K562 (cell line): ENCODE measurements around the gene FNBP1. TPM values are rescaled to one million over a fixed set of nuclear protein-coding genes. Genes with fewer than 3 reads are reported as not detected.

Source experiments
- ARID2 ChIP-seq: fragments of 450-650 bp; IDR thresholded peaks from 2 replicates; pipeline ENCODE4 v1.6.1; 2017; ENCODE audit warnings: antibody characterized with exemption, mild to moderate bottlenecking
- CCNT2 ChIP-seq: IDR thresholded peaks from 2 replicates; pipeline ENCODE4 v1.6.1; 2011; ENCODE audit warnings: borderline replicate concordance, low read depth, mild to moderate bottlenecking, moderate library complexity, mixed read lengths, low read length; ENCODE audit not compliant: insufficient read length; ENCODE audit errors: extremely low read depth
- CEBPG ChIP-seq, 3 experiments: fragments of 200-800 bp in 1 of 3; sonication (Bioruptor generic) in 1 of 3; sonication (generic) in 1 of 3; formaldehyde crosslinking in 1 of 3; IDR thresholded peaks in 2 of 3; conservative IDR thresholded peaks in 1 of 3; 2 replicates each; pipeline versions ENCODE4 v1.6.1 to v1.8.0; 2016 to 2022; ENCODE audit warnings: missing compliant biosample characterization in 2 of 3, missing genetic modification characterization in 2 of 3, mild to moderate bottlenecking in 1 of 3, missing genetic modification reagents in 1 of 3
- CHD2 ChIP-seq: IDR thresholded peaks from 2 replicates; pipeline ENCODE4 v1.6.1; 2011; ENCODE audit warnings: low read depth, low read length
- HIVEP1 ChIP-seq: fragments of 250-450 bp; sonication (Bioruptor Pico); IDR thresholded peaks from 2 replicates; pipeline ENCODE4 v1.4.0; 2020; ENCODE audit warnings: mild to moderate bottlenecking
- MTA1 ChIP-seq: fragments of 450-650 bp; IDR thresholded peaks from 2 replicates; pipeline ENCODE4 v1.6.1; 2017; ENCODE audit warnings: borderline replicate concordance
- MXI1 ChIP-seq: IDR thresholded peaks from 2 replicates; pipeline ENCODE4 v1.6.1; 2011; ENCODE audit warnings: low read depth, mild to moderate bottlenecking, improper control_type of control experiment, low read length
- NFIC ChIP-seq: fragments of 450-650 bp; IDR thresholded peaks from 2 replicates; pipeline ENCODE4 v1.6.1; 2017; ENCODE audit warnings: mild to moderate bottlenecking, inconsistent platforms
- NFXL1 ChIP-seq: fragments of 450-650 bp; formaldehyde crosslinking; IDR thresholded peaks from 2 replicates; pipeline ENCODE4 v1.4.0; 2021; ENCODE audit warnings: mild to moderate bottlenecking
- RBM39 ChIP-seq: fragments of 200-400 bp; formaldehyde crosslinking; optimal IDR thresholded peaks from 2 replicates; pipeline ENCODE3; 2018; ENCODE audit warnings: low read depth, low read length
- RCOR1 ChIP-seq, 2 experiments: IDR thresholded peaks; 2 replicates each; pipeline ENCODE4 v1.6.1; 2012; ENCODE audit warnings: low read depth in 2 of 2, low read length in 2 of 2, borderline replicate concordance in 1 of 2, improper control_type of control experiment in 1 of 2
- SMC3 ChIP-seq: conservative IDR thresholded peaks from 2 replicates; pipeline ENCODE4 v1.6.1; 2011; ENCODE audit warnings: low read depth, low read length, improper control_type of control experiment; ENCODE audit not compliant: insufficient read depth
- SP2 ChIP-seq: IDR thresholded peaks from 2 replicates; pipeline ENCODE4 v1.6.1; 2011; ENCODE audit warnings: mild to moderate bottlenecking, low read depth, low read length, moderate library complexity; ENCODE audit not compliant: poor library complexity, severe bottlenecking; ENCODE audit errors: extremely low read depth
- TCF7L2 ChIP-seq: fragments of 150-350 bp; IDR thresholded peaks from 2 replicates; pipeline ENCODE4 v1.6.1; 2016; ENCODE audit warnings: low read depth, mild to moderate bottlenecking, low read length, moderate library complexity
- TGIF2 ChIP-seq: sonication (generic); formaldehyde crosslinking; IDR thresholded peaks from 2 replicates; pipeline ENCODE4 v1.8.1; 2022; ENCODE audit warnings: mild to moderate bottlenecking, missing genetic modification reagents, moderate library complexity
- ZC3H4 ChIP-seq: sonication (generic); formaldehyde crosslinking; IDR thresholded peaks from 2 replicates; pipeline ENCODE4 v1.9.0; 2021; ENCODE audit warnings: missing genetic modification reagents, borderline replicate concordance
- ZC3H8 ChIP-seq: fragments of 450-650 bp; IDR thresholded peaks from 2 replicates; pipeline ENCODE4 v1.6.1; 2017
- ZNF121 ChIP-seq: sonication (generic); formaldehyde crosslinking; conservative IDR thresholded peaks from 2 replicates; pipeline ENCODE4 v1.8.0; 2022; ENCODE audit warnings: missing genetic modification reagents
- ZNF232 ChIP-seq: sonication (generic); formaldehyde crosslinking; IDR thresholded peaks from 2 replicates; pipeline ENCODE4 v1.8.0; 2022; ENCODE audit warnings: mild to moderate bottlenecking, missing genetic modification reagents
- ZNF3 ChIP-seq: fragments of 250-450 bp; sonication (Bioruptor Pico); IDR thresholded peaks from 2 replicates; pipeline ENCODE4 v1.5.0; 2021; ENCODE audit warnings: mild to moderate bottlenecking, moderate library complexity
- ZNF644 ChIP-seq: fragments of 200-800 bp; sonication (Bioruptor generic); IDR thresholded peaks from 2 replicates; pipeline ENCODE4 v1.6.1; 2016; ENCODE audit warnings: low read depth, missing genetic modification characterization, missing compliant biosample characterization
- polyA plus RNA-seq, 8 experiments: library from polyadenylated mRNA; depleted of rRNA in 4 of 8; stranded (reverse) in 5 of 8; unstranded in 3 of 8; fragments of >200 nt; fragmentation: Nextera tagmentation in 2 of 8; fragmentation: Illumina TruSeq in 1 of 8; extraction: Ambion mirVana in 2 of 8; extraction: Trizol in 1 of 8; gene quantifications; 2 replicates each; pipeline versions ENCODE4 v1.2.1 to v1.2.3, GENCODE V29; 2011 to 2014; ENCODE audit warnings: inconsistent platforms in 1 of 8, missing spikeins in 1 of 8
- total RNA-seq, 7 experiments: library from RNA; depleted of rRNA in 6 of 7; stranded (reverse); fragments of >200 nt in 6 of 7; fragmentation: Illumina TruSeq in 2 of 7; extraction: Trizol in 2 of 7; gene quantifications; 2 replicates each; pipeline versions ENCODE4 v1.2.1 to v1.2.3, GENCODE V29; 2011 to 2021; ENCODE audit warnings: low replicate concordance in 1 of 7
- TF ChIP-seq, protein P1 (sequence below), 3 experiments: IDR thresholded peaks in 2 of 3; conservative IDR thresholded peaks in 1 of 3; 2 replicates each; pipeline ENCODE4 v1.5.1; 2011 to 2012; ENCODE audit warnings: low read length in 3 of 3, mild to moderate bottlenecking in 3 of 3, control low read depth in 2 of 3, improper control_type of control experiment in 1 of 3, inconsistent platforms in 1 of 3, low read depth in 1 of 3, mixed read lengths in 1 of 3, moderate library complexity in 1 of 3; ENCODE audit not compliant: insufficient read depth in 2 of 3
- TF ChIP-seq, protein P2 (sequence below): sonication (generic); formaldehyde crosslinking; IDR thresholded peaks from 2 replicates; pipeline ENCODE4 v1.8.1; 2022; ENCODE audit warnings: missing genetic modification reagents
- TF ChIP-seq, protein P3 (sequence below): fragments of 450-650 bp; formaldehyde crosslinking; IDR thresholded peaks from 2 replicates; pipeline ENCODE4 v1.4.0; 2020; ENCODE audit warnings: mild to moderate bottlenecking, moderate library complexity

FNBP1 gene
- total and polyA plus RNA-seq, 9 of the 15 experiments (the other 6 are each of a cell fraction or from before 2014, with no cell fraction given): 1.8 to 14.9 (median 7.6) TPM

DNA sequence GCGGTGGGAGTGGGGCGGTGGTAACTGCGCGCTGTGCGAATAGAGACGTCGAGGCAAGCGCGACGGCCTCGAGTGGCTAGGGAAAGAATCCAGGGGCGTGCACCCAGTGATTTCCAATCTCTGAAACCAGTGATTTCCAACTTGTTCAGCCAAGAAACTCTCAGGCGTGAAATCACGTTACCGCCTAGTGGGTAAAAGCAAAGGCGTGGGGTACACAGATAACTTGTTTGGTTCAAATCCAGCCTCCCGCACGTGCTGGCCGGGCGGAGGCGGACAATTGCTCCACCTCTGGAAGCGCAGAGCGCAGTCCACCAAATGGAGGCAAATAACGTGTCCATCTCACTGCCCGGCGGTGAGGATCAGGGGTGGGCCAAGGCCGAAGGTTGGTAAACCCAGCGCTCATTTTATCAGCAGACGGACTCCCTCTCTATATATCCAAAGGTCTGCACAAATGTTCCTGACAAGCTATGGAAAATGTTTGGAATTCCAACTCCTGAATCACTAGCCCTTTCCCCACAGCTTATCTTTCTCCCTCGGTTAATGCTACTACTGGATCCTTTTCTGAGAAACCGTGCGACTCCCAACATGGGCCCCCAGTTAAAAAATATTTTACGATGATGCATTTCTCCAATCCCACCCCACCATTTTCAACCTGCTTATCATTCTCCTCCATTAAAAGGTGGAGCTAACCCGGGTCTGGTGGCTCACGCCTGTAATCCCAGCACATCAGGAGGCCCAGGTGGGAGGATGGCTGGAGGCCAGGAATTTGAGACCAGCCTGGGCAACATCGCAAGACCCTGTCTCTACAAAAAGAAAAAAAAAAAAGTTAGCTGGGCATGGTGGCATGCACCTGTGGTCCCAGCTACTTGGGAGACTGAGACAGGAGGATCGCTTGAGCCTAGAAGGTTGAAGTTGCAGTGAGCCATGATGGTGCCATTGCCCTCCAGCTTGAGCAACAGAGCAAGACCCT is 950 bp upstream of the FNBP1 start (continued):
- TF ChIP-seq, protein P1, sequence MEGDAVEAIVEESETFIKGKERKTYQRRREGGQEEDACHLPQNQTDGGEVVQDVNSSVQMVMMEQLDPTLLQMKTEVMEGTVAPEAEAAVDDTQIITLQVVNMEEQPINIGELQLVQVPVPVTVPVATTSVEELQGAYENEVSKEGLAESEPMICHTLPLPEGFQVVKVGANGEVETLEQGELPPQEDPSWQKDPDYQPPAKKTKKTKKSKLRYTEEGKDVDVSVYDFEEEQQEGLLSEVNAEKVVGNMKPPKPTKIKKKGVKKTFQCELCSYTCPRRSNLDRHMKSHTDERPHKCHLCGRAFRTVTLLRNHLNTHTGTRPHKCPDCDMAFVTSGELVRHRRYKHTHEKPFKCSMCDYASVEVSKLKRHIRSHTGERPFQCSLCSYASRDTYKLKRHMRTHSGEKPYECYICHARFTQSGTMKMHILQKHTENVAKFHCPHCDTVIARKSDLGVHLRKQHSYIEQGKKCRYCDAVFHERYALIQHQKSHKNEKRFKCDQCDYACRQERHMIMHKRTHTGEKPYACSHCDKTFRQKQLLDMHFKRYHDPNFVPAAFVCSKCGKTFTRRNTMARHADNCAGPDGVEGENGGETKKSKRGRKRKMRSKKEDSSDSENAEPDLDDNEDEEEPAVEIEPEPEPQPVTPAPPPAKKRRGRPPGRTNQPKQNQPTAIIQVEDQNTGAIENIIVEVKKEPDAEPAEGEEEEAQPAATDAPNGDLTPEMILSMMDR (IDR thresholded peaks at IDR 0.05 in 2 of 3, conservative IDR thresholded peaks at IDR 0.05 in 1 of 3; ENCODE audit: insufficient read depth in 2 of 3, low read depth in 1 of 3, low read length in 3 of 3): no peak; a peak in 1 of 6 replicates
- TF ChIP-seq MTA1 (no peak), MXI1 (no peak), TCF7L2 (no peak), ZC3H4 (CRISPR knock-in tag) (no peak), RCOR1 (IDR thresholded peaks at IDR 0.05; ENCODE audit: borderline replicate concordance in 1 of 2, low read depth in 2 of 2, low read length in 2 of 2) (peak; percentile 100), ZNF232 (CRISPR knock-in tag) (0 out of 2 replicates have a peak, but pooled peaks have one; percentile 4), CCNT2 (peak; percentile 41), NFXL1 (CRISPR knock-in tag) (no peak), CEBPG (CRISPR knock-in tag; IDR thresholded peaks at IDR 0.05) (no peak), CEBPG (tag; conservative IDR thresholded peaks at IDR 0.05 in 1 of 2, IDR thresholded peaks at IDR 0.05 in 1 of 2) (no peak), ZNF121 (CRISPR knock-in tag) (peak; percentile 71), ARID2 (no peak), SP2 (no peak), RBM39 (no peak), HIVEP1 (CRISPR knock-in tag) (no peak), NFIC (peak; percentile 73), TGIF2 (CRISPR knock-in tag) (no peak), CHD2 (no peak), ZC3H8 (no peak), SMC3 (no peak), ZNF3 (CRISPR knock-in tag) (no peak), ZNF644 (tag) (no peak)
- TF ChIP-seq, protein P2, sequence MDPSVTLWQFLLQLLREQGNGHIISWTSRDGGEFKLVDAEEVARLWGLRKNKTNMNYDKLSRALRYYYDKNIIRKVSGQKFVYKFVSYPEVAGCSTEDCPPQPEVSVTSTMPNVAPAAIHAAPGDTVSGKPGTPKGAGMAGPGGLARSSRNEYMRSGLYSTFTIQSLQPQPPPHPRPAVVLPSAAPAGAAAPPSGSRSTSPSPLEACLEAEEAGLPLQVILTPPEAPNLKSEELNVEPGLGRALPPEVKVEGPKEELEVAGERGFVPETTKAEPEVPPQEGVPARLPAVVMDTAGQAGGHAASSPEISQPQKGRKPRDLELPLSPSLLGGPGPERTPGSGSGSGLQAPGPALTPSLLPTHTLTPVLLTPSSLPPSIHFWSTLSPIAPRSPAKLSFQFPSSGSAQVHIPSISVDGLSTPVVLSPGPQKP (CRISPR knock-in tag): no peak
- TF ChIP-seq, protein P3, sequence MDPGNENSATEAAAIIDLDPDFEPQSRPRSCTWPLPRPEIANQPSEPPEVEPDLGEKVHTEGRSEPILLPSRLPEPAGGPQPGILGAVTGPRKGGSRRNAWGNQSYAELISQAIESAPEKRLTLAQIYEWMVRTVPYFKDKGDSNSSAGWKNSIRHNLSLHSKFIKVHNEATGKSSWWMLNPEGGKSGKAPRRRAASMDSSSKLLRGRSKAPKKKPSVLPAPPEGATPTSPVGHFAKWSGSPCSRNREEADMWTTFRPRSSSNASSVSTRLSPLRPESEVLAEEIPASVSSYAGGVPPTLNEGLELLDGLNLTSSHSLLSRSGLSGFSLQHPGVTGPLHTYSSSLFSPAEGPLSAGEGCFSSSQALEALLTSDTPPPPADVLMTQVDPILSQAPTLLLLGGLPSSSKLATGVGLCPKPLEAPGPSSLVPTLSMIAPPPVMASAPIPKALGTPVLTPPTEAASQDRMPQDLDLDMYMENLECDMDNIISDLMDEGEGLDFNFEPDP: no peak
